ENCODE results near the gene PTPN14. TPM values are rescaled to one million over a fixed set of nuclear protein-coding genes. Genes with fewer than 3 reads are reported as not detected.

Gene PTPN14
- total RNA-seq, 2 donors from 2014 or later = 13.5 to 23.5 TPM

Other genes starting within 250 kb of the PTPN14 start
- 10 to 100 TPM; 87.2 to 96.3 TPM for gene CENPF, start 51.6 kb upstream of the PTPN14 start, total RNA-seq

All from activated T-cell treated with anti-CD3 and anti-CD28 coated beads, Interleukin-2, amount 50 U/mL, for 72 hours (primary cell).